Measurements from ENCODE around the gene GDA.

GRCh38 chr9:72232778-72233177 is 83.5 kb downstream of the GDA start:
- TF ChIP-seq, protein P1, sequence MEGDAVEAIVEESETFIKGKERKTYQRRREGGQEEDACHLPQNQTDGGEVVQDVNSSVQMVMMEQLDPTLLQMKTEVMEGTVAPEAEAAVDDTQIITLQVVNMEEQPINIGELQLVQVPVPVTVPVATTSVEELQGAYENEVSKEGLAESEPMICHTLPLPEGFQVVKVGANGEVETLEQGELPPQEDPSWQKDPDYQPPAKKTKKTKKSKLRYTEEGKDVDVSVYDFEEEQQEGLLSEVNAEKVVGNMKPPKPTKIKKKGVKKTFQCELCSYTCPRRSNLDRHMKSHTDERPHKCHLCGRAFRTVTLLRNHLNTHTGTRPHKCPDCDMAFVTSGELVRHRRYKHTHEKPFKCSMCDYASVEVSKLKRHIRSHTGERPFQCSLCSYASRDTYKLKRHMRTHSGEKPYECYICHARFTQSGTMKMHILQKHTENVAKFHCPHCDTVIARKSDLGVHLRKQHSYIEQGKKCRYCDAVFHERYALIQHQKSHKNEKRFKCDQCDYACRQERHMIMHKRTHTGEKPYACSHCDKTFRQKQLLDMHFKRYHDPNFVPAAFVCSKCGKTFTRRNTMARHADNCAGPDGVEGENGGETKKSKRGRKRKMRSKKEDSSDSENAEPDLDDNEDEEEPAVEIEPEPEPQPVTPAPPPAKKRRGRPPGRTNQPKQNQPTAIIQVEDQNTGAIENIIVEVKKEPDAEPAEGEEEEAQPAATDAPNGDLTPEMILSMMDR (IDR thresholded peaks at IDR 0.05) = no peak
- TF ChIP-seq POLR2A (IDR thresholded peaks at IDR 0.05) = no peak

Measured in body of pancreas (tissue), 4 donors.